Measurements from ENCODE around the gene PHF13. TPM values are rescaled to one million over a fixed set of nuclear protein-coding genes. Genes with fewer than 3 reads are reported as not detected.

PHF13 gene
- total and polyA plus RNA-seq, 11 donors = 2.9 to 11.2 (median 7.8) TPM

DNA sequence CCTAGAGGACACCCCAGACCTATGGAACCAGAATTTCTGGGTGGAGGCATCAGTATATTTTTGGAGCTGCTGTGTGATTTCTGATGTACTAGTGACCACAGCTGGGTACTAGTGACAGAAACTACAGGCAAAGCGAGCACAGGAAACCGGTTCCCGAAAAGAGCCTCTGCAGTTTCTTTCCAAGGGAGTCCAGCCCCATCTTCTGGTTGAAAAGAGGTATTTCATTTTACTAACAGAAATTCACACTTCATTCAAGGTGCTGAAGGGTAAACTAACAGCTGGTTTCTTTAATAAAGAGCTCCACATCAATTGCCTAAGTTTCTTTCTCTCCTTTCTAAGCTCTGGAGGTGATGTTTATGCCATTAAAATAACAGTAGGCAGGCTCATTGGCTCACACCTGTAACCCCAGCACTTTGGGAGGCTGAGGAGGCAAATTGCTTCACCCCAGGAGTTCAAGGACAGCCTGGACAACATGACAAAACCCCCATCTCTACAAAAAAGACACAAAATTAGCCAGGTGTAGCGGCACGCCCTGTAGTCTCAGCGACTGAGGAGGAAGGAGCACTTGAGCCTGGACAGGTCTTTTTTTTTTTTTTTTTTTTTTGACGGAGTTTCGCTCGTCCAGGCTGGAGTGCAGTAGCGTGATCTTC lies 33.1 kb downstream of the PHF13 start:
- Histone ChIP-seq H3K9me3 (no peaks in the 10 kb centered on the region), H3K4me3 (no peak overlapping the region), H3K36me3 (peaks cover 0 to 68% (median 56%) of the 10 kb centered on the region in 9 donors), H3K27me3 (no peaks in the 10 kb centered on the region), H3K4me1 (no peaks in the 10 kb centered on the region), H3K27ac (no peak overlapping the region)
- ATAC-seq (peak in 3 of 4 donors; percentile 37 to 45 (median 45)), DNase-seq (peak in 1 of 5 donors; percentile 32)
- 52 to 64% (median 58%) methylated on average over 10 of the region's 10 CpGs for WGBS, 4 donors
- TF ChIP-seq, protein P1, sequence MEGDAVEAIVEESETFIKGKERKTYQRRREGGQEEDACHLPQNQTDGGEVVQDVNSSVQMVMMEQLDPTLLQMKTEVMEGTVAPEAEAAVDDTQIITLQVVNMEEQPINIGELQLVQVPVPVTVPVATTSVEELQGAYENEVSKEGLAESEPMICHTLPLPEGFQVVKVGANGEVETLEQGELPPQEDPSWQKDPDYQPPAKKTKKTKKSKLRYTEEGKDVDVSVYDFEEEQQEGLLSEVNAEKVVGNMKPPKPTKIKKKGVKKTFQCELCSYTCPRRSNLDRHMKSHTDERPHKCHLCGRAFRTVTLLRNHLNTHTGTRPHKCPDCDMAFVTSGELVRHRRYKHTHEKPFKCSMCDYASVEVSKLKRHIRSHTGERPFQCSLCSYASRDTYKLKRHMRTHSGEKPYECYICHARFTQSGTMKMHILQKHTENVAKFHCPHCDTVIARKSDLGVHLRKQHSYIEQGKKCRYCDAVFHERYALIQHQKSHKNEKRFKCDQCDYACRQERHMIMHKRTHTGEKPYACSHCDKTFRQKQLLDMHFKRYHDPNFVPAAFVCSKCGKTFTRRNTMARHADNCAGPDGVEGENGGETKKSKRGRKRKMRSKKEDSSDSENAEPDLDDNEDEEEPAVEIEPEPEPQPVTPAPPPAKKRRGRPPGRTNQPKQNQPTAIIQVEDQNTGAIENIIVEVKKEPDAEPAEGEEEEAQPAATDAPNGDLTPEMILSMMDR (IDR thresholded peaks at IDR 0.05) = peak; percentile 35 to 72 (median 58)
- TF ChIP-seq POLR2A (IDR thresholded peaks at IDR 0.05) = no peak
- intact Hi-C loops (cut with DNase I) = loop anchor here in 8 of 10 donors (2.0 to 10.0 kb wide), 5 partner anchors 89 to 162 kb away; partner anchors contain the start of genes TAS1R1 (in 3 of the 8) and NOL9 (in 1 of the 8)

DNA sequence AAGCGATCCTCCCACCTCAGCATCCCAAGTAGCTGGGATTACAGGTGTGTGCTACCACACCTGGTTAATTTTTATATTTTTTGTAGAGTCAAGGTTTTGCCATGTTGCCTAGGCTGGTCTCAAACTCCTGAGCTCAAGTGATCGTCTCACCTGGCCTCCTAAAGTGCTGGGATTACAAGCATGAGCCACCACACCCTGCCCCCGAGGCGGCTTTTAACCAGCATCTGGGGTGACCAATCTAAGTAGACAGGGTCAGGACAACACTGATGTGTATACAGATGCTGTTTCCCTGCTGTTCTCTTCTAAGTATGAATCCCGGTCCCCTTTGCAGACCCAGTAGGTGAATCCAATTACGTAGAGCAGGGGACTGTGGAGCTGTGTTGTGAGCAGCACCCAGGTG lies 35.0 kb downstream of the PHF13 start:
- ATAC-seq (no peak), DNase-seq (no peak)
- no peaks in the 10 kb centered on the region for H3K9me3 ChIP-seq
- peaks cover 3 to 69% (median 56%) of the 10 kb centered on the region in 9 donors for H3K36me3 ChIP-seq
- intact Hi-C loops (cut with DNase I) = loop anchor here in 7 of 10 donors (5.0 to 10.0 kb wide), 3 partner anchors 91 to 164 kb away; partner anchors contain the start of gene TAS1R1 (in 2 of the 7)
- H3K27me3 ChIP-seq = no peaks in the 10 kb centered on the region
- 93 to 98% (median 94%) methylated on average over 6 of the region's 6 CpGs for WGBS, 4 donors
- no peak overlapping the region for H3K27ac ChIP-seq
- no peak overlapping the region for H3K4me3 ChIP-seq
- H3K4me1 ChIP-seq = no peaks in the 10 kb centered on the region
- TF ChIP-seq POLR2A (IDR thresholded peaks at IDR 0.05) = no peak
- TF ChIP-seq, protein P1 (IDR thresholded peaks at IDR 0.05) = no peak

- intact Hi-C loops (cut with DNase I) = no loop called here
- no peaks in the 10 kb centered on the region for H3K27me3 ChIP-seq
- no peaks in the 10 kb centered on the region for H3K9me3 ChIP-seq
- TF ChIP-seq POLR2A (IDR thresholded peaks at IDR 0.05) = no peak
- TF ChIP-seq, protein P1 (IDR thresholded peaks at IDR 0.05) = no peak
- ATAC-seq = no peak
- no peak for DNase-seq
- no peak overlapping the region for H3K4me3 ChIP-seq
- H3K36me3 ChIP-seq = peaks cover 3 to 60% (median 44%) of the 10 kb centered on the region in 9 donors
- WGBS, 4 donors = 86 to 92% (median 91%) methylated on average over 17 of the region's 17 CpGs
- peaks cover 0 to 5% (median 0%) of the 10 kb centered on the region in 12 donors for H3K4me1 ChIP-seq
- no peak overlapping the region for H3K27ac ChIP-seq
These were observed 38.4 kb downstream of the PHF13 start for GRCh38 chr1:6651909-6652308.

GRCh38 chr1:6652986-6653385 lies 39.5 kb downstream of the PHF13 start:
- Histone ChIP-seq H3K36me3 (peaks cover 3 to 60% (median 44%) of the 10 kb centered on the region in 9 donors), H3K27me3 (no peaks in the 10 kb centered on the region), H3K4me1 (peaks cover 0 to 8% (median 0%) of the 10 kb centered on the region in 12 donors), H3K27ac (no peak overlapping the region), H3K9me3 (no peaks in the 10 kb centered on the region), H3K4me3 (no peak overlapping the region)
- DNase-seq = no peak
- 76 to 91% (median 81%) methylated on average over 6 of the region's 6 CpGs for WGBS, 4 donors
- TF ChIP-seq POLR2A (IDR thresholded peaks at IDR 0.05) = no peak
- TF ChIP-seq, protein P1 (IDR thresholded peaks at IDR 0.05) = no peak
- intact Hi-C loops (cut with DNase I) = no loop called here
- ATAC-seq = no peak

Data from heart left ventricle (tissue), 16 donors.